WTC11 (cell line): Measurements from ENCODE around the gene GLT6D1. TPM values are rescaled to one million over a fixed set of nuclear protein-coding genes. Genes with fewer than 3 reads are reported as not detected.

Experiments
- ATAC-seq: fragments of 200-7000 bp; cut with Tn5 transposase; 2 replicates; pipeline ENCODE4 v1.10.0; 2021; ENCODE audit warnings: mild to moderate bottlenecking, moderate library complexity
- CTCF ChIA-PET: fragments of 300-600 bp; sonication (Branson Sonifier 250); formaldehyde crosslinking; loops from one replicate; lab custom pipeline; 2021; ENCODE audit warnings: antibody characterized with exemption; lab: Charles Lee
- POLR2A ChIA-PET: fragments of 350-600 bp; sonication (Branson Sonifier 250); formaldehyde crosslinking; loops from one replicate; lab custom pipeline; 2021; ENCODE audit warnings: antibody characterized with exemption; lab: Charles Lee
- DNase-seq: peaks from one replicate; pipeline ENCODE4 v3.0.0; 2021; ENCODE audit warnings: low spot score
- H3K27ac Mint-ChIP-seq: 2 replicates; pipeline ENCODE4 v1.8.0; 2021; ENCODE audit warnings: mixed read lengths
- H3K27me3 Mint-ChIP-seq: 2 replicates; pipeline ENCODE4 v1.8.0; 2021; ENCODE audit warnings: low read depth, mild to moderate bottlenecking, moderate library complexity, mixed read lengths
- H3K36me3 Mint-ChIP-seq: 2 replicates; pipeline ENCODE4 v1.8.0; 2021; ENCODE audit warnings: mixed read lengths
- H3K4me1 Mint-ChIP-seq: 2 replicates; pipeline ENCODE4 v1.8.0; 2022; ENCODE audit warnings: mixed read lengths
- H3K4me3 Mint-ChIP-seq: 2 replicates; pipeline ENCODE4 v1.8.0; 2021; ENCODE audit warnings: mild to moderate bottlenecking, moderate library complexity, mixed read lengths
- H3K9me3 Mint-ChIP-seq: 2 replicates; pipeline ENCODE4 v1.8.0; 2021; ENCODE audit warnings: mixed read lengths
- AR ChIP-seq: fragments of 250-450 bp; sonication (Bioruptor Pico); IDR thresholded peaks from 2 replicates; pipeline ENCODE4 v1.9.0; 2021; ENCODE audit warnings: mild to moderate bottlenecking
- CREM ChIP-seq: sonication (generic); formaldehyde crosslinking; IDR thresholded peaks from 2 replicates; pipeline ENCODE4 v1.8.1; 2022; ENCODE audit warnings: mild to moderate bottlenecking, missing genetic modification reagents, moderate library complexity
- FOXK1 ChIP-seq: sonication (generic); formaldehyde crosslinking; IDR thresholded peaks from 2 replicates; pipeline ENCODE4 v1.8.0; 2022; ENCODE audit warnings: mild to moderate bottlenecking, moderate library complexity, missing genetic modification reagents
- IRF1 ChIP-seq: sonication (generic); formaldehyde crosslinking; IDR thresholded peaks from 2 replicates; pipeline ENCODE4 v1.8.0; 2023; ENCODE audit warnings: missing genetic modification reagents
- MAX ChIP-seq: sonication (generic); formaldehyde crosslinking; IDR thresholded peaks from 2 replicates; pipeline ENCODE4 v1.8.0; 2022; ENCODE audit warnings: mild to moderate bottlenecking, missing genetic modification reagents
- NFATC4 ChIP-seq: fragments of 250-450 bp; sonication (Bioruptor Pico); IDR thresholded peaks from 2 replicates; pipeline ENCODE4 v1.9.0; 2021; ENCODE audit warnings: mild to moderate bottlenecking
- NFE2L1 ChIP-seq: sonication (generic); formaldehyde crosslinking; IDR thresholded peaks from 2 replicates; pipeline ENCODE4 v1.8.1; 2023; ENCODE audit warnings: missing genetic modification reagents
- NR3C1 ChIP-seq: sonication (generic); formaldehyde crosslinking; conservative IDR thresholded peaks from 2 replicates; pipeline ENCODE4 v1.8.1; 2023; ENCODE audit warnings: low read depth, mild to moderate bottlenecking, missing genetic modification reagents
- RELA ChIP-seq: sonication (generic); formaldehyde crosslinking; IDR thresholded peaks from 2 replicates; pipeline ENCODE4 v1.8.1; 2022; ENCODE audit warnings: missing genetic modification reagents, mild to moderate bottlenecking, borderline replicate concordance
- TP53 ChIP-seq: sonication (generic); formaldehyde crosslinking; IDR thresholded peaks from 2 replicates; pipeline ENCODE4 v1.8.1; 2023; ENCODE audit warnings: mild to moderate bottlenecking, missing genetic modification reagents
- ZBTB21 ChIP-seq: sonication (generic); formaldehyde crosslinking; IDR thresholded peaks from 2 replicates; pipeline ENCODE4 v1.8.1; 2023; ENCODE audit warnings: mild to moderate bottlenecking, missing genetic modification reagents, borderline replicate concordance
- ZNF263 ChIP-seq: sonication (generic); formaldehyde crosslinking; IDR thresholded peaks from 2 replicates; pipeline ENCODE4 v1.8.1; 2022; ENCODE audit warnings: low read depth, mild to moderate bottlenecking, moderate library complexity, missing genetic modification reagents
- ZSCAN18 ChIP-seq: fragments of 250-450 bp; sonication (Bioruptor Pico); IDR thresholded peaks from 2 replicates; pipeline ENCODE4 v2.1.2; 2022; ENCODE audit warnings: mild to moderate bottlenecking, moderate library complexity
- total RNA-seq: library from RNA; stranded (reverse); gene quantifications from 3 replicates; pipeline ENCODE4 v1.2.3, GENCODE V29; 2021
- TF ChIP-seq, protein P1 (sequence below): sonication (generic); formaldehyde crosslinking; IDR thresholded peaks from 2 replicates; pipeline ENCODE4 v1.8.1; 2023; ENCODE audit warnings: mild to moderate bottlenecking, missing genetic modification reagents
- TF ChIP-seq, protein P2 (sequence below): fragments of 200-600 bp; IDR thresholded peaks from 2 replicates; pipeline ENCODE4 v1.8.0; 2022; ENCODE audit warnings: antibody characterized with exemption
- TF ChIP-seq, protein P3 (sequence below): sonication (generic); formaldehyde crosslinking; IDR thresholded peaks from 2 replicates; pipeline ENCODE4 v1.8.1; 2023; ENCODE audit warnings: mild to moderate bottlenecking, missing genetic modification reagents, borderline replicate concordance

The GLT6D1 gene
- total RNA-seq, 1 experiment from 2014 or later: 0.37 TPM

- TF ChIP-seq IRF1 (CRISPR knock-in tag) (no peak), FOXK1 (CRISPR knock-in tag) (no peak; the same call in 1 of the 2 replicates), ZSCAN18 (CRISPR knock-in tag) (no peak)
- TF ChIP-seq, protein P1, sequence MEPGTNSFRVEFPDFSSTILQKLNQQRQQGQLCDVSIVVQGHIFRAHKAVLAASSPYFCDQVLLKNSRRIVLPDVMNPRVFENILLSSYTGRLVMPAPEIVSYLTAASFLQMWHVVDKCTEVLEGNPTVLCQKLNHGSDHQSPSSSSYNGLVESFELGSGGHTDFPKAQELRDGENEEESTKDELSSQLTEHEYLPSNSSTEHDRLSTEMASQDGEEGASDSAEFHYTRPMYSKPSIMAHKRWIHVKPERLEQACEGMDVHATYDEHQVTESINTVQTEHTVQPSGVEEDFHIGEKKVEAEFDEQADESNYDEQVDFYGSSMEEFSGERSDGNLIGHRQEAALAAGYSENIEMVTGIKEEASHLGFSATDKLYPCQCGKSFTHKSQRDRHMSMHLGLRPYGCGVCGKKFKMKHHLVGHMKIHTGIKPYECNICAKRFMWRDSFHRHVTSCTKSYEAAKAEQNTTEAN: 0 out of 2 replicates have a peak, but pooled peaks have one; percentile 26
Measured at GRCh38 chr9:135604437-135605237, 34.7 kb downstream of the GLT6D1 start (continued).

- peak; percentile 70 for DNase-seq
- peaks cover 10% of the 10 kb centered on the region for H3K4me1 Mint-ChIP-seq
- H3K9me3 Mint-ChIP-seq: peaks cover 8% of the 10 kb centered on the region
- TF ChIP-seq, protein P2, sequence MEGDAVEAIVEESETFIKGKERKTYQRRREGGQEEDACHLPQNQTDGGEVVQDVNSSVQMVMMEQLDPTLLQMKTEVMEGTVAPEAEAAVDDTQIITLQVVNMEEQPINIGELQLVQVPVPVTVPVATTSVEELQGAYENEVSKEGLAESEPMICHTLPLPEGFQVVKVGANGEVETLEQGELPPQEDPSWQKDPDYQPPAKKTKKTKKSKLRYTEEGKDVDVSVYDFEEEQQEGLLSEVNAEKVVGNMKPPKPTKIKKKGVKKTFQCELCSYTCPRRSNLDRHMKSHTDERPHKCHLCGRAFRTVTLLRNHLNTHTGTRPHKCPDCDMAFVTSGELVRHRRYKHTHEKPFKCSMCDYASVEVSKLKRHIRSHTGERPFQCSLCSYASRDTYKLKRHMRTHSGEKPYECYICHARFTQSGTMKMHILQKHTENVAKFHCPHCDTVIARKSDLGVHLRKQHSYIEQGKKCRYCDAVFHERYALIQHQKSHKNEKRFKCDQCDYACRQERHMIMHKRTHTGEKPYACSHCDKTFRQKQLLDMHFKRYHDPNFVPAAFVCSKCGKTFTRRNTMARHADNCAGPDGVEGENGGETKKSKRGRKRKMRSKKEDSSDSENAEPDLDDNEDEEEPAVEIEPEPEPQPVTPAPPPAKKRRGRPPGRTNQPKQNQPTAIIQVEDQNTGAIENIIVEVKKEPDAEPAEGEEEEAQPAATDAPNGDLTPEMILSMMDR: peak; percentile 90
- TF ChIP-seq, protein P3, sequence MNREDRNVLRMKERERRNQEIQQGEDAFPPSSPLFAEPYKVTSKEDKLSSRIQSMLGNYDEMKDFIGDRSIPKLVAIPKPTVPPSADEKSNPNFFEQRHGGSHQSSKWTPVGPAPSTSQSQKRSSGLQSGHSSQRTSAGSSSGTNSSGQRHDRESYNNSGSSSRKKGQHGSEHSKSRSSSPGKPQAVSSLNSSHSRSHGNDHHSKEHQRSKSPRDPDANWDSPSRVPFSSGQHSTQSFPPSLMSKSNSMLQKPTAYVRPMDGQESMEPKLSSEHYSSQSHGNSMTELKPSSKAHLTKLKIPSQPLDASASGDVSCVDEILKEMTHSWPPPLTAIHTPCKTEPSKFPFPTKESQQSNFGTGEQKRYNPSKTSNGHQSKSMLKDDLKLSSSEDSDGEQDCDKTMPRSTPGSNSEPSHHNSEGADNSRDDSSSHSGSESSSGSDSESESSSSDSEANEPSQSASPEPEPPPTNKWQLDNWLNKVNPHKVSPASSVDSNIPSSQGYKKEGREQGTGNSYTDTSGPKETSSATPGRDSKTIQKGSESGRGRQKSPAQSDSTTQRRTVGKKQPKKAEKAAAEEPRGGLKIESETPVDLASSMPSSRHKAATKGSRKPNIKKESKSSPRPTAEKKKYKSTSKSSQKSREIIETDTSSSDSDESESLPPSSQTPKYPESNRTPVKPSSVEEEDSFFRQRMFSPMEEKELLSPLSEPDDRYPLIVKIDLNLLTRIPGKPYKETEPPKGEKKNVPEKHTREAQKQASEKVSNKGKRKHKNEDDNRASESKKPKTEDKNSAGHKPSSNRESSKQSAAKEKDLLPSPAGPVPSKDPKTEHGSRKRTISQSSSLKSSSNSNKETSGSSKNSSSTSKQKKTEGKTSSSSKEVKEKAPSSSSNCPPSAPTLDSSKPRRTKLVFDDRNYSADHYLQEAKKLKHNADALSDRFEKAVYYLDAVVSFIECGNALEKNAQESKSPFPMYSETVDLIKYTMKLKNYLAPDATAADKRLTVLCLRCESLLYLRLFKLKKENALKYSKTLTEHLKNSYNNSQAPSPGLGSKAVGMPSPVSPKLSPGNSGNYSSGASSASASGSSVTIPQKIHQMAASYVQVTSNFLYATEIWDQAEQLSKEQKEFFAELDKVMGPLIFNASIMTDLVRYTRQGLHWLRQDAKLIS (CRISPR knock-in tag): no peak
- TF ChIP-seq, all 79 proteins: peak for 1
- Mint-ChIP-seq H3K27ac (no peak overlapping the region), H3K27me3 (no peaks in the 10 kb centered on the region), H3K4me3 (no peak overlapping the region), H3K36me3 (peaks cover 3% of the 10 kb centered on the region; the same call in 1 of the 2 replicates)
- POLR2A ChIA-PET: no interaction called here
- CTCF ChIA-PET: interaction anchor here (0.6 to 2.0 kb wide), 22 partner anchors 10 to 259 kb away, joined by 3 to 17 read pairs (median 4); no protein-coding TSS in a partner anchor
- peak; percentile 21; the same call in 1 of the 2 replicates for ATAC-seq
Measured at GRCh38 chr9:135602789-135603481, 36.4 kb downstream of the GLT6D1 start.

GRCh38 chr9:135601988-135602387 lies 37.4 kb downstream of the GLT6D1 start:
- Mint-ChIP-seq H3K4me3 (no peak overlapping the region), H3K4me1 (peaks cover 12% of the 10 kb centered on the region), H3K36me3 (peaks cover 6% of the 10 kb centered on the region; the same call in 1 of the 2 replicates), H3K9me3 (peaks cover 15% of the 10 kb centered on the region), H3K27me3 (no peaks in the 10 kb centered on the region), H3K27ac (no peak overlapping the region)
- no peak for DNase-seq
- ChIA-PET POLR2A (no interaction called here), CTCF (interaction anchor here (0.7 to 2.0 kb wide), 3 partner anchors 92 to 174 kb away, joined by 3 to 6 read pairs (median 4); no protein-coding TSS in a partner anchor)
- ATAC-seq: no peak
- TF ChIP-seq NFATC4 (CRISPR knock-in tag): no peak
- TF ChIP-seq TP53: no peak
- no peak for TF ChIP-seq MAX (CRISPR knock-in tag)
- TF ChIP-seq NFE2L1: no peak
- no peak for TF ChIP-seq ZBTB21 (CRISPR knock-in tag)
- no peak for TF ChIP-seq NR3C1 (CRISPR knock-in tag)
- TF ChIP-seq AR (CRISPR knock-in tag): no peak
- no peak for TF ChIP-seq RELA (CRISPR knock-in tag)
- no peak for TF ChIP-seq ZNF263 (CRISPR knock-in tag)
- TF ChIP-seq CREM (CRISPR knock-in tag): no peak
